SK-N-MC (cell line): ENCODE results near the gene FBXW9.

Source experiments
- EZH2 ChIP-seq: fragments of 200-600 bp; sonication (generic); IDR thresholded peaks from one replicate; pipeline ENCODE4 v1.6.1; 2017; ENCODE audit warnings: antibody characterized with exemption
- FOXP2 ChIP-seq: optimal IDR thresholded peaks from 2 replicates; pipeline ENCODE3; 2011; ENCODE audit warnings: mild to moderate bottlenecking, moderate library complexity; ENCODE audit not compliant: insufficient read depth; ENCODE audit errors: extremely low read length, control extremely low read depth
- POLR2AphosphoS5 ChIP-seq: IDR thresholded peaks from 2 replicates; pipeline ENCODE4 v1.6.1; 2012; ENCODE audit warnings: mild to moderate bottlenecking, low read depth, low read length, borderline replicate concordance

GRCh38 chr19:12660980-12661379 is 35.5 kb downstream of the FBXW9 start:
- TF ChIP-seq POLR2AphosphoS5 (no peak), EZH2 (no peak), FOXP2 (no peak)
